HG03139 (cell line): Measurements from ENCODE around the gene LINS1.

Experiments
- ATAC-seq: cut with Tn5 transposase; IDR thresholded peaks from one replicate; pipeline ENCODE4 v1.9.1; 2021; ENCODE audit not compliant: unreplicated experiment

The LINS1 gene

GRCh38 chr15:100602064-100602822 lies at the start of gene LINS1, which contains the start of gene ASB7:
LINS1 (minus strand) TSS chr15:100602184; CDS start chr15:100580842, 21,342 bp downstream.
ASB7 (plus strand) TSS chr15:100602589; CDS start chr15:100612217, 9,628 bp downstream.
- ATAC-seq = peak; percentile 82

GRCh38 chr15:100651253-100651652 lies 49.3 kb upstream of the LINS1 start:
- no peak for ATAC-seq

GRCh38 chr15:100650685-100651084 lies 48.7 kb upstream of the LINS1 start:
- no peak for ATAC-seq

- ATAC-seq = no peak
These were observed 47.0 kb upstream of the LINS1 start for GRCh38 chr15:100648951-100649350.

- ATAC-seq = no peak
These were observed 43.7 kb upstream of the LINS1 start for GRCh38 chr15:100645671-100646070.

GRCh38 chr15:100642950-100643338 lies 41.0 kb upstream of the LINS1 start:
- ATAC-seq = no peak

GRCh38 chr15:100642213-100642949 lies 40.4 kb upstream of the LINS1 start:
- no peak for ATAC-seq

GRCh38 chr15:100638177-100638730 lies 36.3 kb upstream of the LINS1 start:
- no peak for ATAC-seq

GRCh38 chr15:100635406-100636071 lies 33.6 kb upstream of the LINS1 start:
- no peak for ATAC-seq

GRCh38 chr15:100633763-100634075 lies 31.7 kb upstream of the LINS1 start:
- ATAC-seq = no peak

- no peak for ATAC-seq
These were observed 29.8 kb upstream of the LINS1 start for GRCh38 chr15:100631831-100632230.

- ATAC-seq = no peak
These were observed 26.8 kb upstream of the LINS1 start for GRCh38 chr15:100628746-100629145.

GRCh38 chr15:100627789-100628395 lies 25.9 kb upstream of the LINS1 start:
- peak; percentile 73 for ATAC-seq

- no peak for ATAC-seq
These were observed 21.3 kb upstream of the LINS1 start for GRCh38 chr15:100623301-100623700.

- ATAC-seq = no peak
These were observed 14.7 kb upstream of the LINS1 start for GRCh38 chr15:100616700-100617099.

- ATAC-seq = no peak
These were observed 13.8 kb upstream of the LINS1 start for GRCh38 chr15:100615801-100616200.

- ATAC-seq = no peak
These were observed 12.9 kb upstream of the LINS1 start for GRCh38 chr15:100614918-100615317.

- no peak for ATAC-seq
These were observed 12.4 kb upstream of the LINS1 start for GRCh38 chr15:100614336-100614735.

GRCh38 chr15:100613208-100613607 lies 11.2 kb upstream of the LINS1 start:
- no peak for ATAC-seq

GRCh38 chr15:100612539-100612938 lies 10.6 kb upstream of the LINS1 start:
- ATAC-seq = no peak

- ATAC-seq = peak; percentile 33
These were observed 924 bp upstream of the LINS1 start for GRCh38 chr15:100602823-100603393.
